GM12873 (cell line): ENCODE data around the gene SLC22A9.

Experiments
- CTCF ChIP-seq: IDR thresholded peaks from 2 replicates; pipeline ENCODE4 v1.5.1; 2012; ENCODE audit warnings: low read depth, mild to moderate bottlenecking, moderate library complexity, low read length, control low read depth; ENCODE audit not compliant: insufficient read depth; ENCODE audit errors: missing control alignments

SLC22A9 gene

GRCh38 chr11:63371396-63371795 lies 1.8 kb downstream of the SLC22A9 start:
- no peak for TF ChIP-seq CTCF

- TF ChIP-seq CTCF = no peak
Observed at GRCh38 chr11:63375434-63375833, 5.8 kb downstream of the SLC22A9 start.

GRCh38 chr11:63380130-63380529 lies 10.5 kb downstream of the SLC22A9 start:
- TF ChIP-seq CTCF = no peak

- TF ChIP-seq CTCF = no peak
Observed at GRCh38 chr11:63395697-63396096, 26.1 kb downstream of the SLC22A9 start.

- no peak for TF ChIP-seq CTCF
Observed at GRCh38 chr11:63404161-63404935, 34.8 kb downstream of the SLC22A9 start.

GRCh38 chr11:63405114-63405513 lies 35.5 kb downstream of the SLC22A9 start:
- no peak for TF ChIP-seq CTCF

GRCh38 chr11:63406458-63406857 lies 36.9 kb downstream of the SLC22A9 start:
- no peak for TF ChIP-seq CTCF
